VCaP (cell line): ENCODE results near the gene NDUFS8.
"Not testable (repeated sequence)": the region's sequence is repeated elsewhere in the genome, so short reads cannot be mapped to it uniquely, and the experiment has no call there.

Source experiments
- H3K27ac ChIP-seq: fragments of 450-650 bp; 2 replicates; pipeline ENCODE4 v1.5.1; 2017
- CTCF ChIP-seq: fragments of 450-650 bp; conservative IDR thresholded peaks from 2 replicates; pipeline ENCODE4 v1.5.1; 2017; ENCODE audit warnings: mild to moderate bottlenecking, moderate library complexity

The NDUFS8 gene

GRCh38 chr11:68030318-68031143 lies at the start of gene NDUFS8:
Gene NDUFS8 (plus strand): TSS chr11:68030681. CDS start chr11:68032152, 1,471 bp downstream.
- H3K27ac ChIP-seq = peak within 1 kb of the TSS; percentile 96
- no peak; the same call in 1 of the 2 replicates for TF ChIP-seq CTCF

GRCh38 chr11:67981226-67981625 lies 49.3 kb upstream of the NDUFS8 start:
- H3K27ac ChIP-seq = not testable (repeated sequence)

- H3K27ac ChIP-seq = not testable (repeated sequence)
These were observed 48.1 kb upstream of the NDUFS8 start for GRCh38 chr11:67982255-67982857.

- no peak overlapping the region for H3K27ac ChIP-seq
- no peak for TF ChIP-seq CTCF
These were observed 46.5 kb upstream of the NDUFS8 start for GRCh38 chr11:67983951-67984350.

- not testable (repeated sequence) for H3K27ac ChIP-seq
These were observed 45.2 kb upstream of the NDUFS8 start for GRCh38 chr11:67985302-67985701.

- H3K27ac ChIP-seq = not testable (repeated sequence)
These were observed 39.7 kb upstream of the NDUFS8 start for GRCh38 chr11:67990546-67991346.

- H3K27ac ChIP-seq = not testable (repeated sequence)
These were observed 38.9 kb upstream of the NDUFS8 start for GRCh38 chr11:67991347-67992121.

GRCh38 chr11:67993821-67994220 lies 36.7 kb upstream of the NDUFS8 start:
- TF ChIP-seq CTCF = peak; percentile 95
- H3K27ac ChIP-seq = not testable (repeated sequence)

- H3K27ac ChIP-seq = not testable (repeated sequence)
These were observed 36.1 kb upstream of the NDUFS8 start for GRCh38 chr11:67994387-67994786.

GRCh38 chr11:67995129-67995528 lies 35.4 kb upstream of the NDUFS8 start:
- not testable (repeated sequence) for H3K27ac ChIP-seq

- H3K27ac ChIP-seq = not testable (repeated sequence)
These were observed 34.9 kb upstream of the NDUFS8 start for GRCh38 chr11:67995579-67995978.
